ENCODE data around the gene MAPK13.

The MAPK13 gene

GRCh38 chr6:36138667-36139066 lies 8.4 kb downstream of the MAPK13 start:
- TF ChIP-seq CTCF (IDR thresholded peaks at IDR 0.05; ENCODE audit: borderline replicate concordance, control extremely low read depth, extremely low read depth, insufficient read depth, missing control alignments), result no peak
- in situ Hi-C loops (cut with MboI; ENCODE audit: low sequenced_read_pairs, unreplicated experiment), result no loop called here
- no peak for DNase-seq (ENCODE audit: low spot score)

GRCh38 chr6:36139431-36139830 lies 9.1 kb downstream of the MAPK13 start:
- DNase-seq (ENCODE audit: low spot score), result peak; percentile 35
- TF ChIP-seq CTCF (IDR thresholded peaks at IDR 0.05; ENCODE audit: borderline replicate concordance, control extremely low read depth, extremely low read depth, insufficient read depth, missing control alignments), result peak; percentile 12
- in situ Hi-C loops (cut with MboI; ENCODE audit: low sequenced_read_pairs, unreplicated experiment), result no loop called here

- in situ Hi-C loops (cut with MboI; ENCODE audit: low sequenced_read_pairs, unreplicated experiment), result no loop called here
- no peak for DNase-seq (ENCODE audit: low spot score)
Observed at GRCh38 chr6:36139991-36140710, 9.8 kb downstream of the MAPK13 start.

GRCh38 chr6:36141091-36141490 lies 10.8 kb downstream of the MAPK13 start:
- no peak for DNase-seq (ENCODE audit: low spot score)
- no peak for TF ChIP-seq CTCF (IDR thresholded peaks at IDR 0.05; ENCODE audit: borderline replicate concordance, control extremely low read depth, extremely low read depth, insufficient read depth, missing control alignments)
- in situ Hi-C loops (cut with MboI; ENCODE audit: low sequenced_read_pairs, unreplicated experiment), result no loop called here

More at GRCh38 chr6:36139991-36140710, 9.8 kb downstream of the MAPK13 start:
- TF ChIP-seq CTCF (IDR thresholded peaks at IDR 0.05; ENCODE audit: borderline replicate concordance, control extremely low read depth, extremely low read depth, insufficient read depth, missing control alignments), result no peak

- no peak for DNase-seq (ENCODE audit: low spot score)
- in situ Hi-C loops (cut with MboI; ENCODE audit: low sequenced_read_pairs, unreplicated experiment), result no loop called here
- TF ChIP-seq CTCF (IDR thresholded peaks at IDR 0.05; ENCODE audit: borderline replicate concordance, control extremely low read depth, extremely low read depth, insufficient read depth, missing control alignments), result no peak
Observed at GRCh38 chr6:36141961-36142360, 11.6 kb downstream of the MAPK13 start.

- no peak for DNase-seq (ENCODE audit: low spot score)
- no peak for TF ChIP-seq CTCF (IDR thresholded peaks at IDR 0.05; ENCODE audit: borderline replicate concordance, control extremely low read depth, extremely low read depth, insufficient read depth, missing control alignments)
- in situ Hi-C loops (cut with MboI; ENCODE audit: low sequenced_read_pairs, unreplicated experiment), result no loop called here
Observed at GRCh38 chr6:36142971-36143838, 12.9 kb downstream of the MAPK13 start.
